ENCODE measurements around the gene UNC93A. TPM values are rescaled to one million over a fixed set of nuclear protein-coding genes. Genes with fewer than 3 reads are reported as not detected.

UNC93A gene
- total RNA-seq, 1 experiment from 2014 or later, result not detected

- Histone ChIP-seq H3K27me3 (ENCODE audit: insufficient read depth, low read length) (peaks cover 12% of the 10 kb centered on the region; the same call in 1 of the 2 replicates), H4K20me1 (ENCODE audit: insufficient read depth) (no peaks in the 10 kb centered on the region), H3K79me2 (ENCODE audit: insufficient read depth, low read length) (no peaks in the 10 kb centered on the region), H2AFZ (ENCODE audit: low read depth, low read length, poor library complexity, severe bottlenecking) (no peak overlapping the region), H3K4me1 (ENCODE audit: control insufficient read depth in 1 of 2, insufficient read depth in 2 of 2, low read length in 2 of 2) (no peaks in the 10 kb centered on the region), H3K9ac (ENCODE audit: low read length) (no peak overlapping the region), H3K4me2 (ENCODE audit: low read length) (no peak overlapping the region), H3K27ac (ENCODE audit: low read depth, low read length) (no peak overlapping the region), H3K4me3 (replicated peaks in 1 of 2; ENCODE audit: low read depth in 1 of 2, low read length in 2 of 2) (no peak overlapping the region), H3K9me3 (ENCODE audit: control insufficient read depth in 1 of 2, insufficient read depth in 1 of 2, low read depth in 1 of 2, low read length in 2 of 2) (no peaks in the 10 kb centered on the region), H3K36me3 (ENCODE audit: control insufficient read depth in 1 of 2, insufficient read depth in 2 of 2, low read length in 2 of 2) (no peaks in the 10 kb centered on the region), H3K9me2 (ENCODE audit: insufficient read depth) (no peaks in the 10 kb centered on the region)
- POLR2A ChIA-PET, result no interaction called here
- no peak for TF ChIP-seq EGR1 (IDR thresholded peaks at IDR 0.05; ENCODE audit: low read depth)
- no peak for TF ChIP-seq CBX3 (IDR thresholded peaks at IDR 0.05; ENCODE audit: low read depth)
- no peak for TF ChIP-seq ELF1 (IDR thresholded peaks at IDR 0.05; ENCODE audit: borderline replicate concordance, low read depth)
- no peak for TF ChIP-seq JUND (IDR thresholded peaks at IDR 0.05)
- no peak for TF ChIP-seq EZH2 (IDR thresholded peaks at IDR 0.05)
- no peak for TF ChIP-seq RAD21 (IDR thresholded peaks at IDR 0.05; ENCODE audit: low read depth)
- no peak for TF ChIP-seq SRF (IDR thresholded peaks at IDR 0.05; ENCODE audit: low read depth)
- no peak for TF ChIP-seq ATF3 (IDR thresholded peaks at IDR 0.05)
- TF ChIP-seq SIN3A (IDR thresholded peaks at IDR 0.05; ENCODE audit: low read depth), result no peak
- no peak for TF ChIP-seq YY1 (IDR thresholded peaks at IDR 0.05; ENCODE audit: extremely low read depth, insufficient replicate concordance, low read depth, low read length)
- TF ChIP-seq POLR2AphosphoS5 (IDR thresholded peaks at IDR 0.05; ENCODE audit: low read depth, low read length), result no peak
- intact Hi-C loops (cut with micrococcal nuclease), result no loop called here
- no TSS peak for BruUV-seq (replicated peaks)
- ATAC-seq (no peak), DNase-seq (ENCODE audit: low read depth, low spot score) (no peak)
- RAD21 ChIA-PET (ENCODE audit: low non-redundant PET in 1 of 2, low total read pairs in 2 of 2, uncharacterized antibody in 2 of 2, unreplicated experiment in 2 of 2), result no interaction called here
- CTCF ChIA-PET, result no interaction called here
These were observed 47.5 kb downstream of the UNC93A start for GRCh38 chr6:167338541-167339117.

DNA sequence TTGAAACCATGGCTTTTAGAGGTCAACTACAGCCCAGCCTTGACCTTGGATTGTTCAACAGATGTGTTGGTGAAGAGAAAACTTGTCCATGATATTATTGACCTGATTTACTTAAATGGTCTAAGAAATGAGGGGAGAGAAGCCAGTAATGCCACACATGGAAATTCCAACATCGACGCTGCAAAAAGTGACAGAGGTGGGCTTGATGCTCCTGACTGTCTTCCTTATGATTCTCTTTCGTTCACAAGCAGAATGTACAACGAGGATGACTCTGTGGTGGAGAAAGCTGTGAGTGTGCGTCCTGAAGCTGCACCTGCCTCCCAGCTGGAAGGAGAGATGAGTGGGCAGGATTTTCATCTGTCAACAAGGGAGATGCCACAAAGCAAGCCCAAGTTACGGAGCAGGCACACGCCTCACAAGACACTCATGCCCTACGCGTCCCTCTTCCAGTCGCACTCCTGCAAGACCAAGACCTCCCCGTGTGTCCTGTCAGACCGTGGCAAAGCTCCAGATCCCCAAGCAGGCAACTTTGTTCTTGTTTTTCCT lies 50.0 kb downstream of the UNC93A start:
- no TSS peak for BruUV-seq (replicated peaks)
- no peaks in the 10 kb centered on the region for H3K9me3 ChIP-seq (ENCODE audit: control insufficient read depth in 1 of 2, insufficient read depth in 1 of 2, low read depth in 1 of 2, low read length in 2 of 2)
- H3K27ac ChIP-seq (ENCODE audit: low read depth, low read length), result no peak overlapping the region
- H3K4me1 ChIP-seq (ENCODE audit: control insufficient read depth in 1 of 2, insufficient read depth in 2 of 2, low read length in 2 of 2), result no peaks in the 10 kb centered on the region
- H3K27me3 ChIP-seq (ENCODE audit: insufficient read depth, low read length), result peaks cover 28% of the 10 kb centered on the region
- POLR2A ChIA-PET, result no interaction called here
- ATAC-seq (no peak), DNase-seq (ENCODE audit: low read depth, low spot score) (no peak)
- RAD21 ChIA-PET (ENCODE audit: low non-redundant PET in 1 of 2, low total read pairs in 2 of 2, uncharacterized antibody in 2 of 2, unreplicated experiment in 2 of 2), result no interaction called here
- H4K20me1 ChIP-seq (ENCODE audit: insufficient read depth), result no peaks in the 10 kb centered on the region
- H2AFZ ChIP-seq (ENCODE audit: low read depth, low read length, poor library complexity, severe bottlenecking), result no peak overlapping the region
- intact Hi-C loops (cut with micrococcal nuclease), result no loop called here
- no peaks in the 10 kb centered on the region for H3K36me3 ChIP-seq (ENCODE audit: control insufficient read depth in 1 of 2, insufficient read depth in 2 of 2, low read length in 2 of 2)
- no peaks in the 10 kb centered on the region for H3K9me2 ChIP-seq (ENCODE audit: insufficient read depth)
- H3K79me2 ChIP-seq (ENCODE audit: insufficient read depth, low read length), result no peaks in the 10 kb centered on the region
- no peak for TF ChIP-seq CEBPB (IDR thresholded peaks at IDR 0.05; ENCODE audit: low read depth)
- no peak for TF ChIP-seq ZFX (IDR thresholded peaks at IDR 0.05)
- TF ChIP-seq, protein P1, sequence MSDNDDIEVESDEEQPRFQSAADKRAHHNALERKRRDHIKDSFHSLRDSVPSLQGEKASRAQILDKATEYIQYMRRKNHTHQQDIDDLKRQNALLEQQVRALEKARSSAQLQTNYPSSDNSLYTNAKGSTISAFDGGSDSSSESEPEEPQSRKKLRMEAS (IDR thresholded peaks at IDR 0.05), result no peak
- TF ChIP-seq POLR2AphosphoS5 (IDR thresholded peaks at IDR 0.05; ENCODE audit: low read depth, low read length), result no peak
- TF ChIP-seq EGR1 (IDR thresholded peaks at IDR 0.05; ENCODE audit: low read depth), result no peak
- H3K4me2 ChIP-seq (ENCODE audit: low read length), result no peak overlapping the region
- no peak overlapping the region for H3K4me3 ChIP-seq (replicated peaks in 1 of 2; ENCODE audit: low read depth in 1 of 2, low read length in 2 of 2)
- CTCF ChIA-PET, result interaction anchor here (1.5 kb wide), 1 partner anchor 11 kb away, joined by 5 read pairs; no protein-coding TSS in a partner anchor
- H3K9ac ChIP-seq (ENCODE audit: low read length), result no peak overlapping the region

Measured in HCT116 (cell line).